Measurements from ENCODE around the gene NR2F6.

NR2F6 gene

GRCh38 chr19:17292301-17293074 is 46.8 kb upstream of the NR2F6 start:
- Histone ChIP-seq H2AFZ (ENCODE audit: low read length) (no peak overlapping the region), H3K9me2 (replicated peaks; ENCODE audit: low read depth, low read length) (no peaks in the 10 kb centered on the region), H3K27me3 (ENCODE audit: insufficient read depth, low read length, poor library complexity, severe bottlenecking) (no peaks in the 10 kb centered on the region), H3F3A (ENCODE audit: low read depth) (no peaks in the 10 kb centered on the region), H4K20me1 (ENCODE audit: insufficient read depth, low read length, poor library complexity, severe bottlenecking) (no peaks in the 10 kb centered on the region), H3K4me3 (ENCODE audit: low read length, poor library complexity, severe bottlenecking) (no peak overlapping the region), H3K9me3 (ENCODE audit: insufficient read depth, low read depth, low read length) (no peaks in the 10 kb centered on the region), H3K79me2 (ENCODE audit: insufficient read depth, low read length) (no peaks in the 10 kb centered on the region), H3K36me3 (ENCODE audit: insufficient read depth, low read length) (no peaks in the 10 kb centered on the region), H3K9ac (ENCODE audit: low read depth, low read length, poor library complexity, severe bottlenecking) (no peak overlapping the region), H3K4me2 (ENCODE audit: low read depth, low read length, poor library complexity, severe bottlenecking) (no peak overlapping the region), H3K4me1 (ENCODE audit: insufficient read depth, low read length, poor library complexity, severe bottlenecking) (no peaks in the 10 kb centered on the region)
- peak; percentile 60 for TF ChIP-seq CTCF (conservative IDR thresholded peaks at IDR 0.05; ENCODE audit: low read length)
- no peak for TF ChIP-seq EZH2phosphoT487 (IDR thresholded peaks at IDR 0.05; ENCODE audit: borderline replicate concordance)

- Histone ChIP-seq H3K4me3 (ENCODE audit: low read length, poor library complexity, severe bottlenecking) (no peak overlapping the region), H3K9me3 (ENCODE audit: insufficient read depth, low read depth, low read length) (no peaks in the 10 kb centered on the region), H3K9ac (ENCODE audit: low read depth, low read length, poor library complexity, severe bottlenecking) (no peak overlapping the region), H3K79me2 (ENCODE audit: insufficient read depth, low read length) (no peaks in the 10 kb centered on the region), H3K4me1 (ENCODE audit: insufficient read depth, low read length, poor library complexity, severe bottlenecking) (no peaks in the 10 kb centered on the region), H4K20me1 (ENCODE audit: insufficient read depth, low read length, poor library complexity, severe bottlenecking) (no peaks in the 10 kb centered on the region), H3K36me3 (ENCODE audit: insufficient read depth, low read length) (no peaks in the 10 kb centered on the region), H3K9me2 (replicated peaks; ENCODE audit: low read depth, low read length) (no peaks in the 10 kb centered on the region), H3K4me2 (ENCODE audit: low read depth, low read length, poor library complexity, severe bottlenecking) (no peak overlapping the region), H3F3A (ENCODE audit: low read depth) (no peaks in the 10 kb centered on the region), H3K27me3 (ENCODE audit: insufficient read depth, low read length, poor library complexity, severe bottlenecking) (no peaks in the 10 kb centered on the region), H2AFZ (ENCODE audit: low read length) (no peak overlapping the region)
- TF ChIP-seq EZH2phosphoT487 (IDR thresholded peaks at IDR 0.05; ENCODE audit: borderline replicate concordance) (no peak), CTCF (conservative IDR thresholded peaks at IDR 0.05; ENCODE audit: low read length) (no peak)
Measured at GRCh38 chr19:17289489-17289888, 43.8 kb upstream of the NR2F6 start.

GRCh38 chr19:17286752-17287151 is 41.0 kb upstream of the NR2F6 start:
- Histone ChIP-seq H3K36me3 (ENCODE audit: insufficient read depth, low read length) (no peaks in the 10 kb centered on the region), H3K9me2 (replicated peaks; ENCODE audit: low read depth, low read length) (no peaks in the 10 kb centered on the region), H3K27me3 (ENCODE audit: insufficient read depth, low read length, poor library complexity, severe bottlenecking) (no peaks in the 10 kb centered on the region), H2AFZ (ENCODE audit: low read length) (no peak overlapping the region), H3K79me2 (ENCODE audit: insufficient read depth, low read length) (no peaks in the 10 kb centered on the region), H3K4me2 (ENCODE audit: low read depth, low read length, poor library complexity, severe bottlenecking) (no peak overlapping the region), H3F3A (ENCODE audit: low read depth) (no peaks in the 10 kb centered on the region), H3K9ac (ENCODE audit: low read depth, low read length, poor library complexity, severe bottlenecking) (no peak overlapping the region), H4K20me1 (ENCODE audit: insufficient read depth, low read length, poor library complexity, severe bottlenecking) (no peaks in the 10 kb centered on the region), H3K4me3 (ENCODE audit: low read length, poor library complexity, severe bottlenecking) (no peak overlapping the region), H3K4me1 (ENCODE audit: insufficient read depth, low read length, poor library complexity, severe bottlenecking) (no peaks in the 10 kb centered on the region), H3K9me3 (ENCODE audit: insufficient read depth, low read depth, low read length) (no peaks in the 10 kb centered on the region)
- no peak for TF ChIP-seq EZH2phosphoT487 (IDR thresholded peaks at IDR 0.05; ENCODE audit: borderline replicate concordance)
- TF ChIP-seq CTCF (conservative IDR thresholded peaks at IDR 0.05; ENCODE audit: low read length): no peak
